Stimulated activated CD8-positive, alpha-beta memory T cell treated with anti-CD3 and anti-CD28 coated beads, Interleukin-12 subunit alpha, Interleukin-12 subunit beta, amount 100 ng/mL, for 1 hour (primary cell): ENCODE results near the gene UBE4A.

ENCODE experiments used
- DNase-seq: peaks from one replicate; pipeline ENCODE4 v3.0.0-alpha.2; 2020; ENCODE audit warnings: low read depth

Gene UBE4A

DNA sequence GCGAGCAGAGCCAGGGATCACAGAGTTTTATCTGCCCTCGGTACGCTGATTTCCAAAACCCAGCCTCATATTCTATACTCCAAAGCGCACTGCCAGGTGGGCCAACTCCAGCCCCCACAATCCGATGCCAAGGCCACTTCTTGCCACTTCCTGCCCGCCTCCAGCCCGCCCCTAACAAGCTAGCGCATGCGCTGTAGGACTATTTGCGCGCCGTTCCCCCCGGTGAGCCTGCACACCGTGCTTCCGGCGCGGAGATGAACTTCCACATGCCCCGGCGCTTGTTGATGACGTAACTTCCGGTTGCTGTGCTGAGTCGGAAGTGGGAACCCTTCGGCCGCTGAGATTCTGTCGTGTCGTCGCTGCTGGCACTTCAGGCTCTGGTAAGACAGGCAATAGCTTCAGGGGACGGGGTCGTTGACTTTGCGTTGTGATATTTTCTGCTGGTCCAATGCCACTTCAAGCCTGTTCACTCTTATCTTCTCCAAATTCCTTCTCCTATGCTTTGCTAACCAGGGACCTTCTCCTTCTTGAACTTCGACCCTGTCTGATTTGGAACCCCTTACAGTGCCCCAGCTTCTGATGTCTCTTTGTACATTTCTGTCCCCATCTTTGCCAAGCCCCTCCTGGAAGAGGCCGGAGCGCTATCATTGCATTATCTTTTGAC lies at the start of gene UBE4A:
Gene UBE4A, plus strand, starts transcription at position 306 of the 664 bp plus-strand sequence. CDS start 5,481 bp downstream, outside the sequence.
- DNase-seq: peak; percentile 98

DNA sequence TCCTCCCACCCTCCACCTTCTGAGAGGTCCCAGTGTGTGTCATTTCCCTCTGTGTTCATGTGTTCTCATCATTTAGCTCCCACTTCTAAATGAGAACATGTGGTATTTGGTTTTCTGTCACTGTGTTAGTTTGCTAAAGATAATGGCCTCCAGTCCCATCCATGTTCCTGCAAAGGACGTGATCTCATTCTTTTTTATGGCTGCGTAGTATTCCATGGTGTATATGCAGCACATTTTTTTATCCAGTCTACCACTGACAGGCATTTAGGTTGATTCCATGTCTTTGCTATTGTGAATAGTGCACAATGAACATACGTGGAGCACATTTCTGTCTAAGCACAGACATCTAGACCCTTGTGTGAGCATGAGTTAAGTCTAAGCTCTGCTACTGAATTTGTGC lies 49.1 kb upstream of the UBE4A start:
- DNase-seq: no peak

DNA sequence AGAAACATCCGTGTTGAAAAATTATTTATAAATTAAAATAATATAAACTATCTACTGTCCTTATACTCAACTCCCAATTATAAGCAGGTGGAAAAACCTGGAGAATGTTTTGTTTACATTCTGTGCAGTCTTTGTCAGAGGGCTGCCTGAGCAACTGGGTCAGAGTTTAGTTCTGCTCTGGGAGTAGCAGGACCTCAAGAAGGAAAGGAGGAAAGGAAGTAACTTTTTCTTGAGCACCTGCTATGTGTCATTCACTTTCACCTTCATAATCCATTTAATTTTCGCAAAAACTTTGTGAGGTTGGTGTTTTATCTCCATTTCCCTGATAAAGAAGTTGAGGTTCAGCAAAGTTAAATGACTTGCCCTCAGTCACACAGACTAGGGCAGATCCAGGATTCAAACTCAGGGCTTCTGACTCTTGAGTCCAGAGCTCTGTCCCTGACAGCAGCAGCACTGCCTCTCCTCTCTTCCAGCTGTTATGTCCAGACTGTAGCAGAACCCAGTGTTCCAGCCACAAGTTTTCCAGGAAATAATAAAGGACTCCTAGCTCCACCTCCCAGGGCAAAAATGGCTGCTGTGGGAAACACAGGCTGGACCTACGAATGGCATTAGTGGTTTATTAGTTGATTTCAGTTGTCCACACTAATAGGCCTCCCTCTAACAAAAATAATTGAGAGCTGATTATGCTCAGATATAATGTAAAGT lies 48.5 kb upstream of the UBE4A start:
- no peak for DNase-seq

DNA sequence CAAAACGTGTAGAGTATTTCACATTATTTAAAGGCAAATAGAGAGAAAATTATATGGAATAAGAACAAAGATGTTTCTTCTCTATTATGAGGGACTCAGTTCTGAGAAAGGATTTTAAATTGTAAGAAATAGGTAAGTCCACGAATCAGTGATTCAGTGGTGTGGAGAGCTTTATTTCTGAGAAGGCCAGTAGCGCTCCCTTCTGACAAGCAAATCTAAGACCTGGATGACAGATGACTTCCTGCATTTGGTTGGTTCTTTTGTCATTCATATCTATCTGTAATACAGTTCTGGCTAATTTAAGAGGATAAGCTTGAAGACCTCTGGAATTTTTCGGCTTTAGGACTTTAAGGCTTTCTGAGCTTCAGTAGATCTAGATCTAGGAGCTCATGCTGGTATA lies 47.9 kb upstream of the UBE4A start:
- no peak for DNase-seq

GRCh38 chr11:118312328-118312727 lies 47.1 kb upstream of the UBE4A start:
- no peak for DNase-seq

GRCh38 chr11:118313242-118313641 lies 46.2 kb upstream of the UBE4A start:
- no peak for DNase-seq

DNA sequence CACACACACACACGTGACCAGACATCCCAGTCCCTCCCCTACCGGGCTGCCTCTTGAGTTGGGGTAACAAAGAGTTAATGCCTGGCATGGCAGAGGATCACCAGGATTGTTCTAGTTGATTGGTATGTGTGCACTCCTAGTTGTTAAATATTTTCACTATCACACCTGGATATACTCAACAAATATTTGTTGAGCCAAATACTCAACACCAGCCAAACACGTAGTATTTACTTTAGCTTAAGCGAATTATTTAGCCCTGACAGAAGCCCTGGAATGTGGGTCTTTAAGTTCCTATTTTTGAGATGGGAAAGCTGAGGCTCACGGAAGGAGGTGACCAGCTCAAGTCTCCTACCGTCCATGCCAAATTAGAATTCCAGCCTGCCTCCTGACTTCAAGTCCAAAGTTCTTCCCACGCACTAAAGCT lies 44.4 kb upstream of the UBE4A start:
- DNase-seq: no peak

DNA sequence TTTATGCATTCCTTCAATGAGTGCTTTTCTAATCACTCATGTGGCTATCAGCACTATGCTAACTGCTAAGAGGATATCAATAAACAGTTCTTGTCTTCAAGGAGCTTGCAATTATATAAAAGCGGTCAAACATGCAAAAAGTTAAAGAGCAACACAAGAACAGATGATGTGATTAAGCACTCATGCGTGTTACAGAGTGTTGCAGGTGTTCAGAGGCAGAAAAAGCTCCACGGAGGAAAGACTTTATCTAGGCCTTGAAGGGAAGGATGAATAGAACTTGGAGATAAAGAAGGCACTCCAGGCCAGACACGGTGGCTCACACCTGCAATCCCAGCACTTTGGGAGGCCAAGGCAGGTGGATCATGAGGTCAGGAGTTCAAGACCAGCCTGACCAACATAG lies 41.3 kb upstream of the UBE4A start:
- DNase-seq: no peak

GRCh38 chr11:118318581-118319336 lies 40.6 kb upstream of the UBE4A start:
- no peak for DNase-seq

DNA sequence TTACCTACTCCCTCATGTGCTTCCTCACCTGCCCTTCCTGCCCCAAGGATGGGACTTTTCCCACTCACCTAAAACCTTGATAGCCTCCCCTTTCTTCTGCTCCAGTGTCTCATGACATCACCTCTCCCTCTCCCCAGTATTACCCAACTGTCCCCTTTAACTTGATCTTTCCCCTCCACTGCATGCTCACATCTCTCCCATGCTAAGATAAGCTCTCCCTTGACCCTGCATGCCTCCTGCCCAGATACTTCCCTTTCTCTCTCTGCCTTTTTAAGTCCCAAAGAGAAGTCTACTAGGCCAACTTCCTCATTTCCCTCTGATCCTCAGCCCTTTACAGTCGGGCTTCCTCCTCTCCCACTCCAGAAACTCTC lies 40.1 kb upstream of the UBE4A start:
- DNase-seq: no peak

DNA sequence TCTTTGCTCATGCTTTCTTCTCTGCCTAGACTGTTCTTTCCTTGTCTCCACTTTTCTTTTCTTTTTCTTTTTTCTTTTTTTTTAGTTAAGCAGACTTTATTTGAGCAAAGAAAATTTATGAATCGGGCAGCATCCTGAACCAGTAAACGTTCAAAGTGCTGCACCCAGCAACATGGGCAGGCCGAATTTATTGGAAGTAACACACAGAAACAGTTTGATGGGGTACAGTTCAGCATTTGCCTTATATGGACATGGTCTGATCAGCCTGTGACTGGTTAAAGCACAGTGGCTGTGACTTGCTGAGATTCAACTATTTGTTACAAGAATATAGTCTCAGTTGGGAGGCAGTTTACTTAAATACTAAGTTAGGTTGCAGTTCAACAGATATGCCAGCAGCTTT lies 38.9 kb upstream of the UBE4A start:
- no peak for DNase-seq

- no peak for DNase-seq
These were observed 37.9 kb upstream of the UBE4A start for GRCh38 chr11:118321386-118322082.

- DNase-seq: no peak
These were observed 36.7 kb upstream of the UBE4A start for GRCh38 chr11:118322721-118323120.

- DNase-seq: no peak
These were observed 34.1 kb upstream of the UBE4A start for GRCh38 chr11:118325283-118325682.

DNA sequence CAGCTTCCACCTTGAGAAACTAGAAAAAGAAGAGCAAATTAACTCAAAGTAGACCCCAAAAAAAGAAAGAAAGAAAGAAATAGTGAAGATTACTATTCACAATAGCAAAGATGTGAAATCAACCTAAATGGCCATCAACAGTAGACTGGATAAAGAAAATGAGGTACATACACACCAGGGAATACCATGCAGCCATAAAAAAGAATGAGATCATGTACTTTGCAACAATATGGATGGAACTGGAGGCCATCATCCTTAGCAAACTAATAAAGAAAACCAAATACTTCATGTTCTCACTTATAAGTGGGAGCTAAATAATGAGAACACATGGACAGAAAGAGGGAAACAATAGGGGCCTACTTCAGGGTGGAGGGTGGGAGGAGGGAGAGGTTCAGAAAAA lies 30.7 kb upstream of the UBE4A start:
- DNase-seq: no peak

- no peak for DNase-seq
These were observed 24.7 kb upstream of the UBE4A start for GRCh38 chr11:118334745-118335144.

DNA sequence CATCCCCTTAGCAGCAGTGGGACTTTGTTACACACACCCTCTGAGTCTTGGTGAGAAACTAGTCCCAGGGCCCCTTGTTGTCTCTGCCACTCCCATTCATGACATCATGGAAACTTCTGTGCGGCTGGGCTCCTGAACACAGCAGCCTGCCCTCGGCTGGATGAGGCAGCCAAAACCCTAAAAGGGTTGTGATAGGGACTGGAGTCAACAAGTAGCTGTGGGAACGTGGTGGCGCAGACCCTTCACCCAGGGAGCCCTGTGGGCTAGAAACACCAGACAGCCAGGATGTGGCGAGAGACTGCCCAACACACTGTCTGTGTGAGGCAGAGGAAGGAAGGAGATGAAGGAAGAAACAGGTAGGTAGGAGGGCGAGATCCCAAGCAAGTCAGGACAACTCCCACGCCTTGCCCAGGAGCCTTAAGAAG lies 20.8 kb upstream of the UBE4A start:
- peak; percentile 83 for DNase-seq

DNA sequence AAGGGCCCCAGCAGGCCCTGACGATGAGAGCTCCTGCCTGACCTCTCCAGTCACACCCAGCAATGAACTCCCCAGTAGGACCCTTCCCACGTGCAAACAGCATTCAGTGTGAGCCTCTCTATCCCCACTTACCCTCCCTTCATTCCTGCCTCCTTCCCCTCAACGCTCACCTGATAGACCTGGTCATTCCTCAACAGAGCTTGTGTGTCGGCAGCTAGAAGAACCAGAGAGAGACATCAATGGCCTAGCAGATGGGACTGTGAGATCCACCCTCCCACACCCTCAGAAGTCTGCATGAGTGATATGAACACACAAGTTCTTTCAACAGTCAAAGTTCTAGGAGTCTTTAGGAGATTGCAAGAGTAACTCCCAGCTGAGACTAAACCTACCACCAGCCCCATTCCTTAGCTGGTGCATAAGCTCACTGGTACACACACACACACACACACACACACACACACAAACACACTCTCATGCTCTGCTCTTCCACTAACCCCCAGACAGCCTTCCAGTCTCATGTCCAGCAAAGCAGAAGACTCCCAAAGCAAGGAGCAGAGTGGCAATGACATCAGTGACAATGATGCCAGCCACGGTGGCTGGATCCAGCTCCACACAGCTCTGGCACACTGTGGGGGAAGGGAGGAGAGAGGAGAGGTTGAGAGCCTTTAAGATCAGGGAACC lies 20.0 kb upstream of the UBE4A start:
- DNase-seq: no peak

- DNase-seq: no peak
These were observed 19.0 kb upstream of the UBE4A start for GRCh38 chr11:118340449-118340848.

GRCh38 chr11:118341261-118341660 lies 18.1 kb upstream of the UBE4A start:
- DNase-seq: no peak

- DNase-seq: no peak
These were observed 17.4 kb upstream of the UBE4A start for GRCh38 chr11:118341815-118342489.
